GM12891 (cell line): ENCODE data around the gene PSMD5.
"Not testable (repeated sequence)": the region's sequence is repeated elsewhere in the genome, so short reads cannot be mapped to it uniquely, and the experiment has no call there.

Experiments used
- DNase-seq: peaks from one replicate; pipeline ENCODE4 v3.0.0; 2011; ENCODE audit warnings: low spot score; ENCODE audit not compliant: insufficient read length
- FAIRE-seq: peaks from 2 replicates; lab custom pipeline; 2011; peaks lifted over from hg19 to GRCh38; lab: Jason Lieb, UNC
- PAX5 ChIP-seq: IDR thresholded peaks from 2 replicates; pipeline ENCODE4 v1.6.1; 2011; ENCODE audit warnings: low read length, moderate library complexity, mild to moderate bottlenecking; ENCODE audit not compliant: insufficient read depth, severe bottlenecking
- POLR2A ChIP-seq: IDR thresholded peaks from 2 replicates; pipeline ENCODE4 v1.6.1; 2011; ENCODE audit warnings: low read depth, low read length, control low read depth
- POLR2AphosphoS5 ChIP-seq: IDR thresholded peaks from 2 replicates; pipeline ENCODE4 v1.6.1; 2011; ENCODE audit warnings: low read depth, low read length, control low read depth
- POU2F2 ChIP-seq: IDR thresholded peaks from 2 replicates; pipeline ENCODE4 v1.6.1; 2011; ENCODE audit warnings: low read depth, mild to moderate bottlenecking, control low read depth, low read length, moderate library complexity
- SPI1 ChIP-seq: IDR thresholded peaks from 2 replicates; pipeline ENCODE4 v1.6.1; 2011; ENCODE audit warnings: low read depth, low read length, control low read depth
- TAF1 ChIP-seq: IDR thresholded peaks from 2 replicates; pipeline ENCODE4 v1.6.1; 2011; ENCODE audit warnings: low read depth, low read length, control low read depth

The PSMD5 gene

DNA sequence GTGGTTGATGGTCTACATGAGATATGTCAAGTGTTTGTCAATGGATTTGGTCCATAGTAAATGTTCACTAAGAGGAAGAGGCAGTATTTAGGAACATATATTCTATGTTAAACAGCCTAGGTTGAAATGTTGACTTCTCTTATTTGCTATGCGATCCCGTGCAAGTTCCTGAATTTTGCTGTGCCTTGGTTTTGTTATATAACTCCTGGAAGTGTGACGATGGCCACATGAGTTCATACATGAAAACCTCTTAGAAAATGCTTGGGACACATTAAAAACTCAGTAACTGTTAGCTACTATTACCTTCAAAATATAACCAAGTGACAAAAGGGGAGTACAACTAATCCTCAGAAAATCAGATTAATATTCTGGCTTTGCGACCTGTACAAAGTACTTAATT lies 27.6 kb downstream of the PSMD5 start:
- FAIRE-seq = no peak
- no peak for DNase-seq
- TF ChIP-seq TAF1 (no peak), POLR2A (no peak), POU2F2 (no peak), SPI1 (no peak), POLR2AphosphoS5 (no peak), PAX5 (no peak)

- FAIRE-seq = no peak
- TF ChIP-seq SPI1 (no peak), POU2F2 (no peak), POLR2A (no peak), TAF1 (no peak)
- DNase-seq = no peak
Observed at GRCh38 chr9:120808931-120809330, 33.8 kb downstream of the PSMD5 start.

DNA sequence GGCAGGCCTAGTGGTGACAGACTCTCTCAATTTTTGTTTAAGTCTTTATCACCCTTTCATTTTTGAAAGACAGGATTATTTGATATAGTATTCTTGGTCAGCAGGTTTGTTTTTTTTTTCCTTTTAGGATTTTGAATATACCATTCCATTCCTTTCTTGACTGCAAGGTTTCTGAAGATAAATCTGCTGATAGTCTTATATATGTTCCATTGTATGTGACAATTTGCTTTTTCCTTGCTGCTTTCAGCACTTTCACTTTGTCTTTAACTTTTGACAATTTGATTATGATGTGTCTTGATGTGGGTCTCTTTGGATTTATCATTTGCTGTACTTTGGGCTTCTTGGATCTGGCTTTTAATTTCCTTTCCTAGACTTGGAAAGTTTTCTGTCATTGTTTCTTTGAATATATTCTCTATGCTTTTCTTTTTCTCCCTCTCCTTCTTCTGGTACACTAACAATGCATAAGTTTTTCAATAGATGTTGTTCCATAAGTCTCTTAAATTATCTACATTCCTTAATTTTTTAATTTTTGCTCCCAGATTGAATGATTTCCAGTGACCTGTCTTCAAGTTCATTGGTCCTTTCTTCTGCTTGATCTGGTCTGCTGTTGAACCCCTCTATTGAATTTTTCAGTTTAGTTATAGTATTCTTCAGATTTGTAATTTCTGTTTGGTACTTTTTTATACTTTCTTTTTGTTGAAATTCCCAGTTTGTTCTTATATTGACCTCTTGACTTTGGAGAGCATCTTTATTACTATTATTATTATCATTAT lies 34.9 kb downstream of the PSMD5 start:
- no peak for DNase-seq
- no peak for FAIRE-seq
- TF ChIP-seq PAX5 (no peak), POU2F2 (no peak), TAF1 (no peak), POLR2AphosphoS5 (no peak), POLR2A (no peak), SPI1 (no peak)

DNA sequence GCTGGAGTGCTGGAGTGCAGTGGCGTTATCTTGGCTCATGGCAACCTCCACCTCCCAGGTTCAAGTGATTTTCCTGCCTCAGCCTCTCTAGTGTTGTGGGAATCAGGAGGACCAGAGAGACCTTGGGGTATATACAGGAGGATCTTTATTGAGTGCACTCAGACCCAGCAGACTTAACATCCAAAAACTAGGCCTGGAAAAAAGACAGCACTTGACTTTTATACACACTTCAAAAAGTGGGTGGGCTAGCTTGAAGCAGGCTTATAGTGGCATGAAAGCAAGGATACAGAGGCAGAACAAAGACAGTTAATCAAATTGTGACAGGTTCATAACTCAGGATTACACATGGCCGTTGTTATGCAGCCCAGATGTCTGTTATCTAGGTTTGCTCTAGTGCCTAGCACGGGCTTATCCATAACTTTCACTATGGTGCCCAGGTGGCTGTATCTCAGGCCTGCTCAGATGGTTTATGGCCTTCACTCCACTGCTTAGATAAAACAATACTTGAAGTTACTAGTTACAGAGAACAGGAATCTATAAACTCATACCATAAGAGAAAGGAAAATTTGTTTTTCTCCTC lies 37.8 kb downstream of the PSMD5 start:
- not testable (repeated sequence) for DNase-seq, FAIRE-seq

DNA sequence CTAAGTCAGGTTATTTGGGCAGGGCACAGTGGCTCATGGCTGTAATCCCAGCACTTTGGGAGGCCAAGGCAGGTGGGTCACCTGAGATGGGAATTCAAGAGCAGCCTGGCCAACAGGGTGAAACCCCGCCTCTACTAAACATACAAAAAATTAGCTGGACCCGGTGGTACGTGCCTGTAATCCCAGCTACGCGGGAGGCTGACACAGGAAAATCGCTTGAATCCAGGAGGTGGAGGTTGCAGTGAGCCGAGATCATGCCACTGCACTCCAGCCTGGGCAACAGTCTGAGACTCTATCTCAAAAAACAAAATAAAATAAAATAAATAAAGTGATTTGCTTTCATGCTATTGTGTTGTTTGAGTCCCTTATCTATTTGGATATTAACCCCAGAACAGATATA lies 41.3 kb downstream of the PSMD5 start:
- TF ChIP-seq POLR2A (no peak), PAX5 (no peak), POLR2AphosphoS5 (no peak), POU2F2 (no peak), SPI1 (no peak), TAF1 (no peak)
- FAIRE-seq (no peak), DNase-seq (no peak)

- FAIRE-seq (peak; percentile 97), DNase-seq (peak; percentile 87)
- TF ChIP-seq TAF1 (peak; percentile 65), POLR2AphosphoS5 (peak; percentile 94), POU2F2 (peak; percentile 70; the same call in 1 of the 2 replicates), PAX5 (no peak), POLR2A (peak; percentile 90), SPI1 (peak; percentile 40)
Observed at GRCh38 chr9:120792898-120793765, 49.6 kb downstream of the PSMD5 start, which contains the start of gene FBXW2. Gene FBXW2, minus strand, starts transcription at chr9:120793416. Its CDS starts 5,158 bp downstream, at chr9:120788258.

GRCh38 chr9:120791161-120791560 lies 51.6 kb downstream of the PSMD5 start:
- FAIRE-seq = no peak
- no peak for TF ChIP-seq TAF1
- TF ChIP-seq PAX5 = no peak
- no peak for TF ChIP-seq POLR2AphosphoS5
- no peak for TF ChIP-seq POLR2A
- no peak for TF ChIP-seq SPI1
- TF ChIP-seq POU2F2 = no peak
- no peak for DNase-seq

DNA sequence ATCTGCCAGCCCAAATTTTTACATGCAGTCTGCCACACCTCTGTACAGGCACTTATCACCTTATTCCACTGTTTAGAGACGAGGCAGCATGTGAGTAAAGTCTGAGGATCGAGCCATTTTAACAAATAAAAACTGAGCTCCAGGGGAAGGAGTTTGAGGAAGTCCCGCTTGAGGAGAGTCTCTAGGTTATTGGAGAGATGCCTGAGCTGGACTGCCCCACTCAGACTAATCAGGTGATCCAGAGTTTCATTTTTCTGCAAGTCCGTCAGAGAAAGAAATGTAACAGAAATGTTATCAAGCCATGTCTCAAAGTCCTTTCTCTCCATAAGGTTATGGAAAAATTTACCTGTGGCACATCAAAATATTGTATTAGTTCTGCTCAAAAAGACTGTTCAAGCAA lies 54.8 kb downstream of the PSMD5 start:
- TF ChIP-seq SPI1 = no peak
- no peak for TF ChIP-seq POLR2A
- no peak for TF ChIP-seq TAF1
- no peak for TF ChIP-seq POU2F2
- TF ChIP-seq PAX5 = no peak
- no peak for TF ChIP-seq POLR2AphosphoS5
- no peak for FAIRE-seq
- DNase-seq = no peak

DNA sequence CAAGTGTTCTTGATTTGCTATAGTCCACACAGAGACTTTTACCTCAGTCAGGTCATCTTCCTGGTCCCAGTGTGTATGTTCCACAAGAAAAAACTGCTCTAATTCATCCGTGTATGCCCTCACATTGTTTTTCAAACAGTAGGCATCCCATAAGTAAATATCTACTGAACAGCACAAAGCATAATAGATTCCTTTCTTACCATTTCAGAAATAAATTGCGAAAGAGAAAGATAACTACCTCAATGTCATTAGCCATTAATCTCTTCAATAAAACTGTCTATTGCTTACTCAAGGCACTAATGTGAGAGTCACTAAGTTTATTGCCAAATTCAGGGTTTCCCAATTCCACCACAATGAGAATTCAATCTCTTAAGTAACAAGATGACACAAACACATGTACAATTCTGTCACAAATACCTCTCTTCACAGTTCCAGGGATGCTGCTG lies 59.1 kb downstream of the PSMD5 start:
- TF ChIP-seq POU2F2 (no peak), POLR2A (no peak), TAF1 (no peak), SPI1 (no peak), PAX5 (no peak)
- FAIRE-seq (no peak), DNase-seq (no peak)

- TF ChIP-seq POU2F2 = no peak
- no peak for TF ChIP-seq PAX5
- DNase-seq (no peak), FAIRE-seq (peak; percentile 26)
Observed at GRCh38 chr9:120781236-120781635, 61.5 kb downstream of the PSMD5 start.
